ENCODE data around the gene MON2. TPM values are rescaled to one million over a fixed set of nuclear protein-coding genes. Genes with fewer than 3 reads are reported as not detected.
A peak's percentile ranks its signal among the peaks of the same experiment; 100 is the strongest.

Gene MON2
- total and polyA plus RNA-seq, 2 of the 13 experiments (the other 11 are each of a cell fraction or from before 2014, with no cell fraction given), result 10.5 to 24.8 TPM

GRCh38 chr12:62466594-62467491, at the start of gene MON2 (continued):
- peak; percentile 90 for TF ChIP-seq POLR2G (IDR thresholded peaks at IDR 0.05; ENCODE audit: low read depth, low read length)
- TF ChIP-seq HOXA3 (CRISPR knock-in tag; IDR thresholded peaks at IDR 0.05), result peak; percentile 93
- peak; percentile 72; the same call in 1 of the 2 replicates for TF ChIP-seq ZNF761 (CRISPR knock-in tag; conservative IDR thresholded peaks at IDR 0.05)
- peak; percentile 91 for TF ChIP-seq ZNF143 (CRISPR knock-in tag; IDR thresholded peaks at IDR 0.05)
- TF ChIP-seq, protein P1, sequence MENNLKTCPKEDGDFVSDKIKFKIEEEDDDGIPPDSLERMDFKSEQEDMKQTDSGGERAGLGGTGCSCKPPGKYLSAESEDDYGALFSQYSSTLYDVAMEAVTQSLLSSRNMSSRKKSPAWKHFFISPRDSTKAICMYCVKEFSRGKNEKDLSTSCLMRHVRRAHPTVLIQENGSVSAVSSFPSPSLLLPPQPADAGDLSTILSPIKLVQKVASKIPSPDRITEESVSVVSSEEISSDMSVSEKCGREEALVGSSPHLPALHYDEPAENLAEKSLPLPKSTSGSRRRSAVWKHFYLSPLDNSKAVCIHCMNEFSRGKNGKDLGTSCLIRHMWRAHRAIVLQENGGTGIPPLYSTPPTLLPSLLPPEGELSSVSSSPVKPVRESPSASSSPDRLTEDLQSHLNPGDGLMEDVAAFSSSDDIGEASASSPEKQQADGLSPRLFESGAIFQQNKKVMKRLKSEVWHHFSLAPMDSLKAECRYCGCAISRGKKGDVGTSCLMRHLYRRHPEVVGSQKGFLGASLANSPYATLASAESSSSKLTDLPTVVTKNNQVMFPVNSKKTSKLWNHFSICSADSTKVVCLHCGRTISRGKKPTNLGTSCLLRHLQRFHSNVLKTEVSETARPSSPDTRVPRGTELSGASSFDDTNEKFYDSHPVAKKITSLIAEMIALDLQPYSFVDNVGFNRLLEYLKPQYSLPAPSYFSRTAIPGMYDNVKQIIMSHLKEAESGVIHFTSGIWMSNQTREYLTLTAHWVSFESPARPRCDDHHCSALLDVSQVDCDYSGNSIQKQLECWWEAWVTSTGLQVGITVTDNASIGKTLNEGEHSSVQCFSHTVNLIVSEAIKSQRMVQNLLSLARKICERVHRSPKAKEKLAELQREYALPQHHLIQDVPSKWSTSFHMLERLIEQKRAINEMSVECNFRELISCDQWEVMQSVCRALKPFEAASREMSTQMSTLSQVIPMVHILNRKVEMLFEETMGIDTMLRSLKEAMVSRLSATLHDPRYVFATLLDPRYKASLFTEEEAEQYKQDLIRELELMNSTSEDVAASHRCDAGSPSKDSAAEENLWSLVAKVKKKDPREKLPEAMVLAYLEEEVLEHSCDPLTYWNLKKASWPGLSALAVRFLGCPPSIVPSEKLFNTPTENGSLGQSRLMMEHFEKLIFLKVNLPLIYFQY (CRISPR knock-in tag; IDR thresholded peaks at IDR 0.05; ENCODE audit: borderline replicate concordance), result peak; percentile 45; the same call in 1 of the 2 replicates
- TF ChIP-seq ZFP90 (CRISPR knock-in tag; IDR thresholded peaks at IDR 0.05; ENCODE audit: borderline replicate concordance), result no peak
- TF ChIP-seq, protein P2, sequence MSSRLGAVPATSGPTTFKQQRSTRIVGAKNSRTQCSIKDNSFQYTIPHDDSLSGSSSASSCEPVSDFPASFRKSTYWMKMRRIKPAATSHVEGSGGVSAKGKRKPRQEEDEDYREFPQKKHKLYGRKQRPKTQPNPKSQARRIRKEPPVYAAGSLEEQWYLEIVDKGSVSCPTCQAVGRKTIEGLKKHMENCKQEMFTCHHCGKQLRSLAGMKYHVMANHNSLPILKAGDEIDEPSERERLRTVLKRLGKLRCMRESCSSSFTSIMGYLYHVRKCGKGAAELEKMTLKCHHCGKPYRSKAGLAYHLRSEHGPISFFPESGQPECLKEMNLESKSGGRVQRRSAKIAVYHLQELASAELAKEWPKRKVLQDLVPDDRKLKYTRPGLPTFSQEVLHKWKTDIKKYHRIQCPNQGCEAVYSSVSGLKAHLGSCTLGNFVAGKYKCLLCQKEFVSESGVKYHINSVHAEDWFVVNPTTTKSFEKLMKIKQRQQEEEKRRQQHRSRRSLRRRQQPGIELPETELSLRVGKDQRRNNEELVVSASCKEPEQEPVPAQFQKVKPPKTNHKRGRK (CRISPR knock-in tag; IDR thresholded peaks at IDR 0.05), result no peak
- TF ChIP-seq HINFP (CRISPR knock-in tag; IDR thresholded peaks at IDR 0.05; ENCODE audit: low read depth), result no peak; the same call in 1 of the 2 replicates
- no peak for TF ChIP-seq PCBP2 (optimal IDR thresholded peaks at IDR 0.05; ENCODE audit: low read depth, low read length, poor library complexity, severe bottlenecking)
- TF ChIP-seq ZNF776 (CRISPR knock-in tag; IDR thresholded peaks at IDR 0.05), result 0 out of 2 replicates have a peak, but pooled peaks have one; percentile 25
- TF ChIP-seq, protein P3, sequence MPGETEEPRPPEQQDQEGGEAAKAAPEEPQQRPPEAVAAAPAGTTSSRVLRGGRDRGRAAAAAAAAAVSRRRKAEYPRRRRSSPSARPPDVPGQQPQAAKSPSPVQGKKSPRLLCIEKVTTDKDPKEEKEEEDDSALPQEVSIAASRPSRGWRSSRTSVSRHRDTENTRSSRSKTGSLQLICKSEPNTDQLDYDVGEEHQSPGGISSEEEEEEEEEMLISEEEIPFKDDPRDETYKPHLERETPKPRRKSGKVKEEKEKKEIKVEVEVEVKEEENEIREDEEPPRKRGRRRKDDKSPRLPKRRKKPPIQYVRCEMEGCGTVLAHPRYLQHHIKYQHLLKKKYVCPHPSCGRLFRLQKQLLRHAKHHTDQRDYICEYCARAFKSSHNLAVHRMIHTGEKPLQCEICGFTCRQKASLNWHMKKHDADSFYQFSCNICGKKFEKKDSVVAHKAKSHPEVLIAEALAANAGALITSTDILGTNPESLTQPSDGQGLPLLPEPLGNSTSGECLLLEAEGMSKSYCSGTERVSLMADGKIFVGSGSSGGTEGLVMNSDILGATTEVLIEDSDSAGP (CRISPR knock-in tag; IDR thresholded peaks at IDR 0.05; ENCODE audit: borderline replicate concordance), result peak; percentile 84; the same call in 1 of the 2 replicates
- 0 out of 2 replicates have a peak, but pooled peaks have one; percentile 46 for TF ChIP-seq TP53 (CRISPR knock-in tag; conservative IDR thresholded peaks at IDR 0.05)
- TF ChIP-seq ZNF547 (CRISPR knock-in tag; IDR thresholded peaks at IDR 0.05), result peak; percentile 57; the same call in 1 of the 2 replicates
- peak; percentile 72 for TF ChIP-seq ARNTL (CRISPR knock-in tag; IDR thresholded peaks at IDR 0.05)
- TF ChIP-seq ZNF549 (CRISPR knock-in tag; IDR thresholded peaks at IDR 0.05), result peak; percentile 72; the same call in 1 of the 2 replicates
- TF ChIP-seq SRSF1 (optimal IDR thresholded peaks at IDR 0.05; ENCODE audit: low read depth, low read length), result no peak
- TF ChIP-seq ZNF850 (CRISPR knock-in tag; conservative IDR thresholded peaks at IDR 0.05), result no peak
- 0 out of 2 replicates have a peak, but pooled peaks have one; percentile 82 for TF ChIP-seq ZNF180 (CRISPR knock-in tag; IDR thresholded peaks at IDR 0.05; ENCODE audit: borderline replicate concordance, low read depth)
- TF ChIP-seq POLR2AphosphoS5 (IDR thresholded peaks at IDR 0.05; ENCODE audit: low read depth, low read length), result peak; percentile 86
- no peak for TF ChIP-seq ZNF562 (CRISPR knock-in tag; IDR thresholded peaks at IDR 0.05; ENCODE audit: borderline replicate concordance)
